NCI-H146 (cell line): ENCODE data around the gene ZNF367.
"Not testable (repeated sequence)": the region's sequence is repeated elsewhere in the genome, so short reads cannot be mapped to it uniquely, and the experiment has no call there.

Experiments
- DNase-seq: peaks from one replicate; lab custom pipeline; 2025; lab: John Stamatoyannopoulos, UW

The ZNF367 gene

DNA sequence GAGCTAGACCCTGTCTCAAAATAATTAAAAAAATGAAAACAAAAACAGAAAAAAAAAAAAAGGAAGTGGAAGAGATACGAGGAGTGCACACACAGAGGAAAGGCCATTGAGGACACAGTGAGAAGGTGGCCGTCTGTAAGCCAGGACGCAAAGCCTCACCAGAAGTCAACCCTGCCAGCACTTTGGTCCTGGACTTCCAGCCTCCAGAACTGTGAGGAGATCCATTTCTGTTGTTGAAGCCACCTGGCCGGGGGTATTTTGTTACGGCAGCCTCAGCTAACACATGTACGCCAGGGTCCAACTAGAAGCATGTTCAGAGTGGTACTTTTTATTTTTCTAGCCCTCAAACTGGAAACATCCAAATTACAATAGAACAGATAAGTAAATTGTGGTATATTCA is 56.5 kb downstream of the ZNF367 start:
- DNase-seq: no peak

GRCh38 chr9:96360976-96361375 is 57.2 kb downstream of the ZNF367 start:
- no peak for DNase-seq

- DNase-seq: not testable (repeated sequence)
Observed at GRCh38 chr9:96360523-96360922, 57.6 kb downstream of the ZNF367 start.

GRCh38 chr9:96350866-96351265 is 67.3 kb downstream of the ZNF367 start:
- DNase-seq: no peak

GRCh38 chr9:96348261-96348660 is 69.9 kb downstream of the ZNF367 start:
- DNase-seq: no peak

- no peak for DNase-seq
Observed at GRCh38 chr9:96345551-96345950, 72.6 kb downstream of the ZNF367 start.

- peak; percentile 60 for DNase-seq
Observed at GRCh38 chr9:96344458-96345180, 73.6 kb downstream of the ZNF367 start.

- no peak for DNase-seq
Observed at GRCh38 chr9:96343515-96344360, 74.4 kb downstream of the ZNF367 start.

GRCh38 chr9:96342571-96343245 is 75.5 kb downstream of the ZNF367 start:
- no peak for DNase-seq

DNA sequence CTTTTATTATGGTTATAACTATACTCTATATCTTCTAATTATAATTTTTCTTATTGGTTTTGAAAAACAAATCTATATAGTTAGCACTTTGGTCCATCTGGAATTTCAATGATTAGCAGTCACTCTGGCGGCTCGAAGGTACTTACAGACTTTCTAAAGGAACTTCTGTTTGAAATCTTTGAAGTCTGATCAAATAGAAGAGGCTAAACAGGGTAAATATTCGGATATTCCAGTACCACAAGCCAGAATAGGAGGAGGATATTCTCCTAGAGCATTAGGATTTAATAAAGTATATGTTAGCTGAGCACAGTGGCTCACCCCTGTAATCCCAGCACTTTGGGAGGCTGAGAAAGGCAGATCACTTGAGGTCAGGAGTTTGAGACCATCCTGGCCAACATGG is 77.5 kb downstream of the ZNF367 start:
- no peak for DNase-seq

- DNase-seq: no peak
Observed at GRCh38 chr9:96338299-96338698, 79.9 kb downstream of the ZNF367 start.
